ENCODE data around the gene SDHAF2. TPM values are rescaled to one million over a fixed set of nuclear protein-coding genes. Genes with fewer than 3 reads are reported as not detected.

The SDHAF2 gene
- total and polyA plus RNA-seq, 2 donors (not counting 1 experiment from before 2014, with no cell fraction given): 61.8 to 65.3 TPM

DNA sequence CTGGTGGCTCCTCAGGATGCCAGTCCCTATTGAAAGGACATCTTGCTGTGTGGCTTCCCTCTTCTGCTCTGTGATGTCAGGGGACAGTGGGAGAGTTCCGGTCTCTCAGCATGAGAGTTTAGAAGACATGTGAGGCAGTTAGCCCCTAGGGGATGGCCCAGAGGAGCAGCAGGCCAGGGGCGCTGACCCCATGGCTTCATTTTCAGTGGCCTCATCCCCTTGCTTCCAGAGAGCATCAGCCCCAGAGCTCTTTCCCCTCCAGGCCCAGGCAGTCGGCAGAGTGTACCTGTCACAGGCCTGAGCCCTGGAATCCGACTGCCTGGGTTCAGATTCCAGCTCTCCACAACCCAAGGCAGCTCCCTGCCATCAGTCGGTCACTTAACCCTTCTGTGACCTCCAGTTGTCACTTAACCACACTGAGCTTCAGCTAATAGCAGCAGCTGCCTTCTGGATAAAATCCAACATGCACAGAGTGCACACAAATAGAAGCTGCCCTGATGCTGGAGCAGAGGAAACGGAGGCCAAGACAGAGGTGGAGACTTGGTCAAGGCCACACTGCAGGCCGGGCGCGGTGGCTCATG, 64.5 kb downstream of the SDHAF2 start:
- Histone ChIP-seq H3K36me3 (ENCODE audit: control insufficient read depth, insufficient read depth, low read length) (no peaks in the 10 kb centered on the region), H3K79me2 (ENCODE audit: control insufficient read depth, insufficient read depth, low read length) (no peaks in the 10 kb centered on the region), H2AFZ (ENCODE audit: low read length) (no peak overlapping the region), H4K20me1 (ENCODE audit: control insufficient read depth, extremely low read depth, insufficient read depth, low read length) (no peaks in the 10 kb centered on the region), H3K4me3 (replicated peaks in 1 of 4; ENCODE audit: control extremely low read depth in 1 of 4, insufficient read depth in 1 of 4, low read depth in 3 of 4, low read length in 4 of 4) (no peak overlapping the region), H3K27me3 (ENCODE audit: control insufficient read depth, insufficient read depth, low read length) (peaks cover 2% of the 10 kb centered on the region), H3K9me3 (ENCODE audit: control insufficient read depth, insufficient read depth, low read depth, low read length) (no peaks in the 10 kb centered on the region), H3K9ac (ENCODE audit: insufficient read depth, low read length) (no peak overlapping the region), H3K27ac (ENCODE audit: insufficient read depth, low read length) (no peak overlapping the region), H3K4me1 (ENCODE audit: control insufficient read depth, extremely low read depth, insufficient read depth, low read length) (peaks cover 10% of the 10 kb centered on the region), H3K4me2 (ENCODE audit: extremely low read depth, insufficient read depth, low read length) (no peak overlapping the region)
- TF ChIP-seq CTCF (conservative IDR thresholded peaks at IDR 0.05 in 1 of 2, IDR thresholded peaks at IDR 0.05 in 1 of 2; ENCODE audit: low read depth in 1 of 2, low read length in 2 of 2): no peak
- no peak for TF ChIP-seq EZH2 (IDR thresholded peaks at IDR 0.05; ENCODE audit: low read length, missing control alignments)
- DNase-seq (ENCODE audit: low read depth in 2 of 2): peak in 1 of 2 donors; percentile 51

GRCh38 chr11:61495801-61496601, 66.1 kb downstream of the SDHAF2 start:
- Histone ChIP-seq H3K79me2 (ENCODE audit: control insufficient read depth, insufficient read depth, low read length) (no peaks in the 10 kb centered on the region), H3K4me1 (ENCODE audit: control insufficient read depth, extremely low read depth, insufficient read depth, low read length) (no peaks in the 10 kb centered on the region), H2AFZ (ENCODE audit: low read length) (no peak overlapping the region), H3K4me3 (replicated peaks in 1 of 4; ENCODE audit: control extremely low read depth in 1 of 4, insufficient read depth in 1 of 4, low read depth in 3 of 4, low read length in 4 of 4) (no peak overlapping the region), H3K27me3 (ENCODE audit: control insufficient read depth, insufficient read depth, low read length) (peaks cover 2% of the 10 kb centered on the region), H3K9ac (ENCODE audit: insufficient read depth, low read length) (no peak overlapping the region), H3K4me2 (ENCODE audit: extremely low read depth, insufficient read depth, low read length) (no peak overlapping the region), H4K20me1 (ENCODE audit: control insufficient read depth, extremely low read depth, insufficient read depth, low read length) (no peaks in the 10 kb centered on the region), H3K9me3 (ENCODE audit: control insufficient read depth, insufficient read depth, low read depth, low read length) (no peaks in the 10 kb centered on the region), H3K36me3 (ENCODE audit: control insufficient read depth, insufficient read depth, low read length) (no peaks in the 10 kb centered on the region), H3K27ac (ENCODE audit: insufficient read depth, low read length) (no peak overlapping the region)
- no peak for TF ChIP-seq CTCF (conservative IDR thresholded peaks at IDR 0.05 in 1 of 2, IDR thresholded peaks at IDR 0.05 in 1 of 2; ENCODE audit: low read depth in 1 of 2, low read length in 2 of 2)
- no peak for TF ChIP-seq EZH2 (IDR thresholded peaks at IDR 0.05; ENCODE audit: low read length, missing control alignments)
- DNase-seq (ENCODE audit: low read depth in 2 of 2): peak in 1 of 2 donors; percentile 81

Other genes starting within 250 kb of the SDHAF2 start
- gene PGA3, start 226.6 kb upstream of the SDHAF2 start, total RNA-seq: 4.3 TPM in 1 of 2 replicates, not detected in the other
- gene PGA3, start 226.6 kb upstream of the SDHAF2 start, polyA plus RNA-seq: 0.24 and 0.35 TPM in 2 replicates
- 2.3 TPM in 1 of 2 replicates, not detected in the other for gene PGA4, start 207.8 kb upstream of the SDHAF2 start, total RNA-seq
- 0.28 TPM in 1 of 2 replicates, not detected in the other for gene PGA4, start 207.8 kb upstream of the SDHAF2 start, polyA plus RNA-seq
- 3.3 TPM in 1 of 2 replicates, not detected in the other for gene PGA5, start 188.9 kb upstream of the SDHAF2 start, total RNA-seq
- gene PGA5, start 188.9 kb upstream of the SDHAF2 start, polyA plus RNA-seq: 0.18 and 1.3 TPM in 2 replicates
- gene VWCE, start 134.8 kb upstream of the SDHAF2 start, total RNA-seq: 1.5 and 1.7 TPM in 2 replicates
- 0.30 and 0.68 TPM in 2 replicates for gene VWCE, start 134.8 kb upstream of the SDHAF2 start, polyA plus RNA-seq
- 241 and 282 TPM in 2 replicates for gene DDB1, start 97.0 kb upstream of the SDHAF2 start, total RNA-seq
- 289 and 298 TPM in 2 replicates for gene DDB1, start 97.0 kb upstream of the SDHAF2 start, polyA plus RNA-seq
- gene TKFC, start 96.9 kb upstream of the SDHAF2 start, total RNA-seq: 15.9 and 27.1 TPM in 2 replicates
- gene TKFC, start 96.9 kb upstream of the SDHAF2 start, polyA plus RNA-seq: 11.5 and 15.9 TPM in 2 replicates
- gene CYB561A3, start 68.2 kb upstream of the SDHAF2 start, total RNA-seq: 39.3 and 65.1 TPM in 2 replicates
- 43.9 and 48.3 TPM in 2 replicates for gene CYB561A3, start 68.2 kb upstream of the SDHAF2 start, polyA plus RNA-seq
- gene TMEM138, start 67.8 kb upstream of the SDHAF2 start, total RNA-seq: 20.0 and 30.2 TPM in 2 replicates
- gene TMEM138, start 67.8 kb upstream of the SDHAF2 start, polyA plus RNA-seq: 78.0 and 95.9 TPM in 2 replicates
- gene TMEM216, start 37.5 kb upstream of the SDHAF2 start, total RNA-seq: 10.4 and 12.3 TPM in 2 replicates
- 14.1 and 18.4 TPM in 2 replicates for gene TMEM216, start 37.5 kb upstream of the SDHAF2 start, polyA plus RNA-seq
- 14.4 and 18.0 TPM in 2 replicates for gene CPSF7, start 149 bp upstream of the SDHAF2 start, total RNA-seq
- 38.1 and 53.6 TPM in 2 replicates for gene CPSF7, start 149 bp upstream of the SDHAF2 start, polyA plus RNA-seq
- gene LRRC10B, start 78.6 kb downstream of the SDHAF2 start, total RNA-seq: under 0.01 and 0.17 TPM in 2 replicates
- gene LRRC10B, start 78.6 kb downstream of the SDHAF2 start, polyA plus RNA-seq: 0.02 TPM in 1 of 2 replicates, not detected in the other
- 9.2 and 25.9 TPM in 2 replicates for gene SYT7, start 151.0 kb downstream of the SDHAF2 start, total RNA-seq
- gene SYT7, start 151.0 kb downstream of the SDHAF2 start, polyA plus RNA-seq: 2.5 and 7.1 TPM in 2 replicates